Heart left ventricle (tissue), 13 donors: ENCODE measurements around the gene TTC34.

Experiments used
- CTCF ChIP-seq, 12 donors: fragments of 200-600 bp; sonication (generic) in 4 of 12; IDR thresholded peaks; one replicate each; pipeline versions ENCODE4 v1.5.0 to v1.8.0; 2018 to 2022; ENCODE audit warnings: antibody characterized with exemption in 12 of 12, mild to moderate bottlenecking in 5 of 12
- POLR2A ChIP-seq, 2 donors: fragments of 450-650 bp; IDR thresholded peaks; one replicate each; pipeline ENCODE4 v1.6.1; 2017; ENCODE audit warnings: antibody characterized with exemption in 2 of 2, mild to moderate bottlenecking in 2 of 2, moderate library complexity in 2 of 2
- donor health status: ischemic (EF 13 %, LVEDD 7.1; RV severe dilation, severe dysfunction).
- donor health status: DM: no; HTN: yes; CAD: no.
- donor health status: DM: no; HTN: no; CAD: no.
- donor health status: ischemic (EF 25% LVEDD 6.9; RV normal size, moderate dysfunction).
- donor health status: ischemic (EF 25% LVEDD 5.7; RV mildly dilated, moderate dysfunction).
- donor health status: ischemic (EF 35%, LVEDD 5.7; RV mildly dilated, moderate dysfunction).
- donor health status: nonischemic (EF 11% LVEDD 7.7; RV severe dilation, severe dysfunction).
- donor health status: DM: yes; HTN: yes; CAD: no.
- donor health status: PGD.
- donor health status: ischemic (EF 29% LVEDD 5.4; RV normal size, mild dysfunction).
- donor health status: nonischemic (EF 23%, LVEDD 6.1; RV moderate dilation, normal function).

DNA sequence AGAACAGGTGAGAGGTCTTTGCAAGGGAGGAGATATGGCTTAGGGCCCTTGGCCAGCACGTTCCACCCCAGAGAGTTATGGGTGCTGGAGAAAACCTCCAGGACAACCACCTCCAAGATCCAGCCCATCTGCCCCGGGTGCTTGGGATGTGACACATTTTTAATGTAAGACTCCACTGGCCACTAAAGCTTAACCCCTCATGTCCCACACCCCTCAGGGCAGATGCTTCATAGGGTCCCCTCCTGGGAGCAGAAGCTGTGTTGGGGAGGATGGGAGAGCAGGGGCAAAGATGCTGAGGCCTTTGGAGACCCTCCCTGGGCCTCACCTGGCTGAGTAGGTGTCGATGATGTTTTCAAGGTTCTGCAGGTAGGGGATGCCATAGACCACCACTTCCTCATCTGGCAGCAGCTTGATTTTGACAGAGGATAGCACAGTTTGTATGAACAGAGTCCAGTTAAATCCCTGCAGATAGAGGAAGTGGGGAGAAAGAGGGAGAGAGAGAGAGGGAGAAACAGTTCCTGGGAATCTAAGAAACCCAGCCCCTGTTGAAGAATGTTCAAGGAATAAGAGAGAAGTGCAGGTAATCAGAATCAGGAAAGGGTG is 203.1 kb downstream of the TTC34 start:
- TF ChIP-seq CTCF (IDR thresholded peaks at IDR 0.05) = no peak
- TF ChIP-seq POLR2A (IDR thresholded peaks at IDR 0.05) = no peak
